AG09309 (cell line): Measurements from ENCODE around the gene MAZ.

Experiments
- DNase-seq: peaks from one replicate; pipeline ENCODE4 v3.0.0-alpha.2; 2010; ENCODE audit warnings: low read depth
- H3K4me3 ChIP-seq: 2 replicates; pipeline ENCODE4 v1.5.1; 2011; ENCODE audit warnings: mild to moderate bottlenecking, low read depth, low read length, moderate library complexity; ENCODE audit not compliant: control insufficient read depth
- CTCF ChIP-seq: IDR thresholded peaks from 2 replicates; pipeline ENCODE4 v1.5.1; 2011; ENCODE audit warnings: mild to moderate bottlenecking, low read depth, low read length, inconsistent platforms; ENCODE audit not compliant: insufficient read depth, control insufficient read depth; ENCODE audit errors: missing control alignments

Gene MAZ

GRCh38 chr16:29840240-29840639 lies 33.9 kb downstream of the MAZ start:
- no peak overlapping the region for H3K4me3 ChIP-seq
- no peak for DNase-seq
- no peak for TF ChIP-seq CTCF

- H3K4me3 ChIP-seq: no peak overlapping the region
- TF ChIP-seq CTCF: no peak
- no peak for DNase-seq
Measured at GRCh38 chr16:29841631-29842030, 35.3 kb downstream of the MAZ start.

GRCh38 chr16:29842732-29843346 lies 36.5 kb downstream of the MAZ start:
- H3K4me3 ChIP-seq: no peak overlapping the region
- peak; percentile 4 for TF ChIP-seq CTCF
- DNase-seq: no peak

- H3K4me3 ChIP-seq: no peak overlapping the region
- no peak for DNase-seq
- TF ChIP-seq CTCF: no peak
Measured at GRCh38 chr16:29843931-29844330, 37.6 kb downstream of the MAZ start.

- TF ChIP-seq CTCF: no peak
- H3K4me3 ChIP-seq: no peak overlapping the region
- no peak for DNase-seq
Measured at GRCh38 chr16:29844575-29845331, 38.4 kb downstream of the MAZ start.

GRCh38 chr16:29845656-29846055 lies 39.3 kb downstream of the MAZ start:
- H3K4me3 ChIP-seq: no peak overlapping the region
- DNase-seq: no peak
- TF ChIP-seq CTCF: no peak
